NB4 (cell line): Measurements from ENCODE around the gene RTN4.

ENCODE experiments used
- DNase-seq: peaks from one replicate; pipeline ENCODE4 v3.0.0; 2010; ENCODE audit warnings: low read depth
- H3K4me3 ChIP-seq: one replicate; pipeline ENCODE4 v1.5.1; 2011; ENCODE audit warnings: mild to moderate bottlenecking, low read depth, low read length, moderate library complexity
- MYC ChIP-seq: IDR thresholded peaks from 2 replicates; pipeline ENCODE4 v1.6.1; 2011; ENCODE audit warnings: low read depth, low read length
- POLR2A ChIP-seq: IDR thresholded peaks from 2 replicates; pipeline ENCODE4 v1.6.1; 2011; ENCODE audit warnings: mild to moderate bottlenecking; ENCODE audit not compliant: insufficient read length; ENCODE audit errors: extremely low read depth
- TF ChIP-seq, protein P1 (sequence below): IDR thresholded peaks from one replicate; pipeline ENCODE4 v1.5.1; 2012; ENCODE audit warnings: low read depth, low read length
- TF ChIP-seq, protein P2 (sequence below): IDR thresholded peaks from 2 replicates; pipeline ENCODE4 v1.6.1; 2011; ENCODE audit warnings: low read depth, low read length

Gene RTN4

DNA sequence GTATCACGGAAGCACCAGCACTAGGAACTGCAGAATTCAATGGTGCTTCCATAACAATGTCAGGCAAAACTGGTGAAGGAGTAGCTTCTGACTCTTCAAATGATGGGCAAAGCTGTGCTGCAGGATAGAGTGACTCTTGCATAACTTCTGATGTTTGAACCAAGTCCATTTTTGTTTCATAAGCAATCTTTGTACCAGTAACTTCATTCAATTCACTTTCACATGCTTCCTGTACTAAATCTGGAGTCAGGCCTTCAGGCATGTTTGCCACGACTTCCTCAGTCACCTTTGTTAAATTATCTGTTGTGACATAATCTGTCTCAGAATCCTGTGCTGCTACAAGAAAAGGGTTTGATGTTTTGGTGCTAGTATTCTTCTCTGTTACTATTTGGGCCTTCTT, 24.0 kb downstream of the RTN4 start:
- H3K4me3 ChIP-seq, result no peak overlapping the region
- DNase-seq, result peak; percentile 52
- TF ChIP-seq POLR2A (no peak), MYC (no peak)
- TF ChIP-seq, protein P1, sequence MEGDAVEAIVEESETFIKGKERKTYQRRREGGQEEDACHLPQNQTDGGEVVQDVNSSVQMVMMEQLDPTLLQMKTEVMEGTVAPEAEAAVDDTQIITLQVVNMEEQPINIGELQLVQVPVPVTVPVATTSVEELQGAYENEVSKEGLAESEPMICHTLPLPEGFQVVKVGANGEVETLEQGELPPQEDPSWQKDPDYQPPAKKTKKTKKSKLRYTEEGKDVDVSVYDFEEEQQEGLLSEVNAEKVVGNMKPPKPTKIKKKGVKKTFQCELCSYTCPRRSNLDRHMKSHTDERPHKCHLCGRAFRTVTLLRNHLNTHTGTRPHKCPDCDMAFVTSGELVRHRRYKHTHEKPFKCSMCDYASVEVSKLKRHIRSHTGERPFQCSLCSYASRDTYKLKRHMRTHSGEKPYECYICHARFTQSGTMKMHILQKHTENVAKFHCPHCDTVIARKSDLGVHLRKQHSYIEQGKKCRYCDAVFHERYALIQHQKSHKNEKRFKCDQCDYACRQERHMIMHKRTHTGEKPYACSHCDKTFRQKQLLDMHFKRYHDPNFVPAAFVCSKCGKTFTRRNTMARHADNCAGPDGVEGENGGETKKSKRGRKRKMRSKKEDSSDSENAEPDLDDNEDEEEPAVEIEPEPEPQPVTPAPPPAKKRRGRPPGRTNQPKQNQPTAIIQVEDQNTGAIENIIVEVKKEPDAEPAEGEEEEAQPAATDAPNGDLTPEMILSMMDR, result no peak
- TF ChIP-seq, protein P2, sequence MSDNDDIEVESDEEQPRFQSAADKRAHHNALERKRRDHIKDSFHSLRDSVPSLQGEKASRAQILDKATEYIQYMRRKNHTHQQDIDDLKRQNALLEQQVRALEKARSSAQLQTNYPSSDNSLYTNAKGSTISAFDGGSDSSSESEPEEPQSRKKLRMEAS, result no peak

DNA sequence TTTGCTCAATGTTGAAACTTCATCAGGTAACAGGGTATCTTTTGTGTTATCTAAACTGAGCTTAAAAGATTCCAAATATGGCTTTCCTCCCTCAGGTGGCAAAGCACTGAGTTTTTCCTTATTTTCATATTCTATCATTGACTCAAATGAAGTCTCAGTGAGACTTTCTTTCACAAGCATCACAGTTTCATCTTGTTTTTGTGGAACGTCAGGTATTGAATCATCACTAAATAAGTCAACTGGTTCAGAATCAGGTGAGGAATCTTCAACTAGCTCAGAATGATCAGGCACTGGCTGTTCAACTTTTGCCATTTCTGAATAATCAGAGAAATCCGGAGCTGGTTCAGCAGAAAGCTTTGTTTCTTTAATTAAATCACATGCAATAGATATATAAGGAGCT, 24.6 kb downstream of the RTN4 start:
- TF ChIP-seq MYC, result no peak
- TF ChIP-seq, protein P1, result no peak
- TF ChIP-seq, protein P2, result no peak
- no peak for TF ChIP-seq POLR2A
- no peak overlapping the region for H3K4me3 ChIP-seq
- no peak for DNase-seq

DNA sequence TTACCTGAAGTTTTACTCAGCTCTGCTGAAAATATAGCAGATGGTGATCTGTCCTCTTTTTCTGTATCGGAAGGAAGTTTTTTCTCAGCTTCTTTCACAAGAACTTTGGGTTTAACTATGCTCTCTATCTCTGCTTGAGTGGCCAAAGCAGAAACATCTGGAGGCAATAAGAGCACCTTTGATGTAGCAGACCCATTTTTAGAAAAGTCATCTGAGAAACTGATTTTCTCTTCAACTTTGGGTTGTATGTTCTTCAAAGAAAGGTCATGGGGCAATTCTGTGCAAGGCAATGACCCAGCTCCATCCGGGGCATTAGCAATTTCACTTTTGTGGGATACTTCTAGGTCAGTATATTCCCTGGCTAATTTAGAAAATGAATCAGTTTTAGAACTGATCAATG, 25.2 kb downstream of the RTN4 start:
- no peak overlapping the region for H3K4me3 ChIP-seq
- DNase-seq, result no peak
- no peak for TF ChIP-seq POLR2A
- no peak for TF ChIP-seq MYC
- TF ChIP-seq, protein P1, result no peak
- TF ChIP-seq, protein P2, result no peak

DNA sequence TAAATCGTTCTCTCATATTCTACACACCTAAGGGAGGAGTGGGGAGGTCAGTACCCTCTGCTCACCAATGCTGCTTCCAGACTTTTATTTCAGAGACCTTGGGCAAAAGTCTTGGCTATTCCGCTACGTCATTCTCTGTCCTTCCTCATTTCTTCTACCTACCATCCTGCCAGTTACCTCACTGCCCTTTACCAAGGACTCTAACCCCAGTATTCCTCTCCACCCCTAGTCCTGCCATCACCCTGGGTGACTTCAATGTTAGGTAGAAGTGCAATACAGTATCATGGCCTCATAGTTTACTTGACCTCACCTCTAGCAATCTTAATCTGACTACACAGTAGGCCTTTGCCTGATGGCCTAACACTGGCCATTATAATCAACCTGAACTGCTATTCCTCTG, 27.8 kb downstream of the RTN4 start:
- TF ChIP-seq, protein P2, result no peak
- TF ChIP-seq MYC, result no peak
- DNase-seq, result no peak

DNA sequence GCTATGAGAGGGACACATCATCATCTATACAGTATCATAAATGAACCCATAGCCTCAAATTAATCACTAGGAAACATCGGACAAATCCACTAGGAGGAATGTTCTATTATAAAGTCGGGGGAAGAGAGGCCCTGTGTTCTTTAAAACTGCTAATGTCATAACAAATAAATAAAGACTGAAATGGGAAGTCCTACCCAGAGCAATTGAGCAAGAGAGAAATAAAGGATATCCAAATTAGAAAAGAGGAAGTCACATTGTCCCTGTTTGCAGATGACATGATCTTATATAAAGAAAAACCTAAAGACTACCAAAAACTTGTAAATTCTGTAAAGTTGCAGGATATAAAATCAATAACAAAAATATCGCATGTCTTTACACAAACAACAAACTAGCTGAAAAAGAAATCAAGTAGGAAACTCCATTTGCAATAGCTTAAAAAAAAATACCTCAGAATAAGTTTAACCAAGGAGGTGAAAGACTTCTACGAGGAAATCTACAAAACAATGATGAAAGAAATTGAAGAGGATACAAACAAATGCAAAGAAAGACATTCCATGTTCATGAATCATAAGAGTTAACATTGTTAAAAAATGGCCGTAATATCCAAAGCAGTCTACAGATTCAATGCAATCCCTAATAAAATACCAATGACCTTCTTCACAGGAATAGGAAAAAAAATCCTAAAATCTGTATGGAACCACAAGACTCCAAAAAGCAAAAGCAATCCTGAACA, 30.6 kb downstream of the RTN4 start:
- peak; percentile 84 for DNase-seq
- TF ChIP-seq POLR2A (no peak), MYC (no peak)
- TF ChIP-seq, protein P1, result no peak
- TF ChIP-seq, protein P2, result no peak
- peak overlapping the region; percentile 39 for H3K4me3 ChIP-seq

More for the DNA sequence above, 27.8 kb downstream of the RTN4 start:
- H3K4me3 ChIP-seq, result no peak overlapping the region

DNA sequence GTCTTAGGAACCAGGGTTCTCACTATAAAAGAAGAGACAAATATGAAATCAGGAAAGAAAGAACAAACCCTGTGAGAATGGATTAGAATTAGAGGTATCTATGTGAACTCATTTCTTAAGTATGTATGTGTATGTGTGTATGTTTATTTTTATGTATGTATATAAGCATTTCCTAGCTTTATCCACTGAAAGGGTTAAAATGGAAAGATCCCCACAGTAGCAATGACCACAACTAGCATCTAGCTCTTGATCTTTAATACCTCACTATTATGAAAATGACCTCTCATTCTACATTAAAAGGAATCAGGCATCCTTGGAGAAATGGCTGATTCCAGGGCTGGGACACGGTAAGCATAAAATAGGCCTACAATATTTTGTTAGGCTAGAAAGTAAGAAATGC, 31.6 kb downstream of the RTN4 start:
- no peak for DNase-seq
- no peak overlapping the region for H3K4me3 ChIP-seq
- TF ChIP-seq, protein P2, result no peak
- TF ChIP-seq, protein P1, result no peak
